Measurements from ENCODE around the gene SERAC1. TPM values are rescaled to one million over a fixed set of nuclear protein-coding genes. Genes with fewer than 3 reads are reported as not detected.

The SERAC1 gene
- total and polyA plus RNA-seq, 2 of the 4 experiments (the other 2 are of a cell fraction): 7.7 to 15.6 TPM

- Histone ChIP-seq H2BK5ac (ENCODE audit: low read depth, low read length, poor library complexity, severe bottlenecking) (no peak overlapping the region), H3K18ac (ENCODE audit: low read depth, low read length) (no peak overlapping the region), H2BK15ac (ENCODE audit: low read depth, low read length) (no peak overlapping the region), H3K4ac (ENCODE audit: low read depth, low read length) (0 out of 2 replicates have a peak overlapping the region, but pooled peaks have one; percentile 8), H3K9me3 (ENCODE audit: control insufficient read depth, insufficient read depth, low read length) (no peaks in the 10 kb centered on the region), H2AK5ac (ENCODE audit: low read depth, low read length) (no peak overlapping the region; the same call in 1 of the 2 replicates), H2AK9ac (replicated peaks; ENCODE audit: low read depth, low read length, poor library complexity) (no peak overlapping the region), H3K36me3 (ENCODE audit: control insufficient read depth, insufficient read depth, low read length) (peaks cover 57% of the 10 kb centered on the region), H3K27ac (ENCODE audit: insufficient read depth, low read length) (no peak overlapping the region), H2BK20ac (ENCODE audit: low read depth, low read length) (no peak overlapping the region), H3K9ac (ENCODE audit: low read depth, low read length) (no peak overlapping the region), H2BK120ac (ENCODE audit: low read depth, low read length) (no peak overlapping the region), H3K27me3 (ENCODE audit: control insufficient read depth, insufficient read depth, low read length) (no peaks in the 10 kb centered on the region), H3K14ac (replicated peaks; ENCODE audit: low read depth, low read length) (no peak overlapping the region), H4K5ac (ENCODE audit: low read depth, low read length) (no peak overlapping the region), H3K9me1 (ENCODE audit: insufficient read depth, low read length) (peaks cover 19% of the 10 kb centered on the region), H4K20me1 (ENCODE audit: insufficient read depth, low read length) (no peaks in the 10 kb centered on the region), H2AFZ (replicated peaks; ENCODE audit: low read length, poor library complexity) (no peak overlapping the region), H3K23ac (ENCODE audit: low read depth, low read length) (no peak overlapping the region), H3K4me3 (ENCODE audit: insufficient read depth, low read depth, low read length) (no peak overlapping the region), H3K56ac (ENCODE audit: extremely low read depth, insufficient read depth, low read length) (no peak overlapping the region; the same call in 1 of the 2 replicates), H3K4me1 (ENCODE audit: control insufficient read depth, insufficient read depth, low read length) (peaks cover 8% of the 10 kb centered on the region), H4K91ac (ENCODE audit: insufficient read depth, low read depth, low read length) (no peak overlapping the region), H4K8ac (ENCODE audit: low read depth in 2 of 2, low read length in 2 of 2) (peak overlapping the region in 1 of 2 experiments; percentile 17; a peak in 1 of 4 replicates), H3K4me2 (ENCODE audit: low read depth, low read length) (no peak overlapping the region), H3K79me1 (ENCODE audit: low read depth in 1 of 2, low read length in 2 of 2) (peaks cover 9 to 55% of the 10 kb centered on the region in 2 experiments; a peak in 3 of 4 replicates)
- ChIA-PET CTCF (interaction anchor here (0.6 to 1.7 kb wide), 3 partner anchors 10 to 219 kb away, joined by 3 to 9 read pairs (median 3); no protein-coding TSS in a partner anchor), POLR2A (ENCODE audit: unreplicated experiment) (no interaction called here)
- intact Hi-C loops (cut with micrococcal nuclease): no loop called here
- TF ChIP-seq FOS (IDR thresholded peaks at IDR 0.05; ENCODE audit: low read depth, low read length) (no peak), RCOR1 (IDR thresholded peaks at IDR 0.05; ENCODE audit: insufficient replicate concordance, low read length) (no peak), BHLHE40 (IDR thresholded peaks at IDR 0.05; ENCODE audit: low read depth, low read length) (no peak), RAD21 (IDR thresholded peaks at IDR 0.05; ENCODE audit: low read length) (no peak)
- ATAC-seq (ENCODE audit: low read depth): no peak
- 63% methylated on average over 2 of the region's 14 CpGs; no CpG with 5 or more reads in 1 of the 2 experiments for WGBS, 2 experiments (ENCODE audit: extremely low coverage in 2 of 2, insufficient read length in 1 of 2)
- DNase-seq: no peak
- dilution Hi-C loops (cut with HindIII; ENCODE audit: low sequenced_read_pairs, unreplicated experiment): no loop called here
- BruUV-seq (replicated peaks): no TSS peak
- in situ Hi-C loops (cut with MboI; ENCODE audit: low sequenced_read_pairs): no loop called here
Observed at GRCh38 chr6:158087224-158087867, 80.7 kb downstream of the SERAC1 start.

Measured in IMR-90 (cell line).